Subcutaneous adipose tissue (tissue), 4 donors: ENCODE measurements around the gene STIM1. TPM values are rescaled to one million over a fixed set of nuclear protein-coding genes. Genes with fewer than 3 reads are reported as not detected.

Experiments used
- CTCF ChIP-seq: fragments of 450-650 bp; IDR thresholded peaks from one replicate; pipeline ENCODE4 v1.5.1; 2016; ENCODE audit warnings: low read depth, mild to moderate bottlenecking, control low read depth, antibody characterized with exemption, moderate library complexity
- total RNA-seq, 4 donors: library from RNA; depleted of rRNA; stranded (reverse); fragments of >200 nt; gene quantifications; one replicate each; pipeline ENCODE4 v1.1.0, GENCODE V29; 2016

STIM1 gene
- total RNA-seq, 4 donors from 2014 or later, result 39.5 to 64.8 (median 43.3) TPM

- no peak for TF ChIP-seq CTCF
These were observed 176.6 kb downstream of the STIM1 start for GRCh38 chr11:4032097-4032496.

GRCh38 chr11:4035985-4036384 is 180.5 kb downstream of the STIM1 start:
- no peak for TF ChIP-seq CTCF

GRCh38 chr11:4039011-4039410 is 183.5 kb downstream of the STIM1 start:
- TF ChIP-seq CTCF, result no peak

GRCh38 chr11:4040461-4040860 is 185.0 kb downstream of the STIM1 start:
- no peak for TF ChIP-seq CTCF

- no peak for TF ChIP-seq CTCF
These were observed 186.4 kb downstream of the STIM1 start for GRCh38 chr11:4041731-4042391.

- TF ChIP-seq CTCF, result no peak
These were observed 189.6 kb downstream of the STIM1 start for GRCh38 chr11:4044976-4045646.

GRCh38 chr11:4048340-4048739 is 192.9 kb downstream of the STIM1 start:
- no peak for TF ChIP-seq CTCF
